ENCODE measurements around the gene TSPYL1. TPM values are rescaled to one million over a fixed set of nuclear protein-coding genes. Genes with fewer than 3 reads are reported as not detected.

TSPYL1 gene
- total and polyA plus RNA-seq, 9 of the 15 experiments (the other 6 are each of a cell fraction or from before 2014, with no cell fraction given), result 23.1 to 56.8 (median 37.9) TPM

- no peak for TF ChIP-seq POLR2G (IDR thresholded peaks at IDR 0.05; ENCODE audit: low read depth, low read length)
- TF ChIP-seq PCBP2 (IDR thresholded peaks at IDR 0.05; ENCODE audit: low read depth, low read length, poor library complexity, severe bottlenecking), result no peak
- no peak for TF ChIP-seq ZNF518B (CRISPR knock-in tag; IDR thresholded peaks at IDR 0.05)
- no peak for TF ChIP-seq HEY1 (CRISPR knock-in tag; IDR thresholded peaks at IDR 0.05; ENCODE audit: borderline replicate concordance)
- no peak for TF ChIP-seq ATF2 (CRISPR knock-in tag; IDR thresholded peaks at IDR 0.05)
- no peak for TF ChIP-seq FOXJ2 (tag; IDR thresholded peaks at IDR 0.05)
- no peak for TF ChIP-seq ZNF512 (tag; IDR thresholded peaks at IDR 0.05)
- no peak for TF ChIP-seq ZC3H4 (CRISPR knock-in tag; IDR thresholded peaks at IDR 0.05; ENCODE audit: borderline replicate concordance)
- TF ChIP-seq KLF6 (CRISPR knock-in tag; IDR thresholded peaks at IDR 0.05; ENCODE audit: borderline replicate concordance), result no peak
- TF ChIP-seq ZFP91 (CRISPR knock-in tag; IDR thresholded peaks at IDR 0.05), result no peak
- no peak for TF ChIP-seq DDX20 (tag; IDR thresholded peaks at IDR 0.05; ENCODE audit: low read depth)
- TF ChIP-seq IRF2 (CRISPR knock-in tag; IDR thresholded peaks at IDR 0.05), result no peak
- no peak for TF ChIP-seq NCOA6 (IDR thresholded peaks at IDR 0.05)
- TF ChIP-seq POU5F1 (IDR thresholded peaks at IDR 0.05; ENCODE audit: borderline replicate concordance, low read depth, low read length, partially characterized antibody), result no peak
- no peak for TF ChIP-seq SPI1 (IDR thresholded peaks at IDR 0.05; ENCODE audit: borderline replicate concordance, low read depth, low read length)
- no peak for TF ChIP-seq MXD1 (CRISPR knock-in tag; IDR thresholded peaks at IDR 0.05; ENCODE audit: borderline replicate concordance, poor library complexity, severe bottlenecking)
- no peak; the same call in 1 of the 2 replicates for TF ChIP-seq NR2C1 (IDR thresholded peaks at IDR 0.05)
- peak; percentile 50; the same call in 1 of the 2 replicates for TF ChIP-seq NR2C1 (tag; IDR thresholded peaks at IDR 0.05)
- TF ChIP-seq TCF7L2 (IDR thresholded peaks at IDR 0.05; ENCODE audit: low read depth, low read length), result no peak
- TF ChIP-seq ZBTB17 (CRISPR knock-in tag; IDR thresholded peaks at IDR 0.05), result no peak
These were observed 24.4 kb downstream of the TSPYL1 start (continued) for GRCh38 chr6:116255246-116255800.

Measured in K562 (cell line).